ENCODE results near the gene CADPS2.
"Not testable (repeated sequence)": the region's sequence is repeated elsewhere in the genome, so short reads cannot be mapped to it uniquely, and the experiment has no call there.

- not testable (repeated sequence) for TF ChIP-seq CTCF, POLR2A (IDR thresholded peaks at IDR 0.05)
Measured at GRCh38 chr7:122681186-122681585, 205.1 kb downstream of the CADPS2 start.
